NCI-H524 treated with DMSO at 0.1 percent for 48 hours (cell line): ENCODE data around the gene KRT14.
"Not testable (repeated sequence)": the region's sequence is repeated elsewhere in the genome, so short reads cannot be mapped to it uniquely, and the experiment has no call there.

Experiments
- DNase-seq: peaks from one replicate; lab custom pipeline; 2025; lab: John Stamatoyannopoulos, UW

KRT14 gene

GRCh38 chr17:41586863-41587495 is at the start of gene KRT14:
KRT14 (minus strand) TSS chr17:41586895; CDS start chr17:41586834, 61 bp downstream.
- DNase-seq = no peak

GRCh38 chr17:41635121-41636097 is 48.7 kb upstream of the KRT14 start:
- no peak for DNase-seq

- no peak for DNase-seq
Observed at GRCh38 chr17:41634639-41635038, 47.9 kb upstream of the KRT14 start.

GRCh38 chr17:41633556-41634199 is 47.0 kb upstream of the KRT14 start:
- DNase-seq = no peak

GRCh38 chr17:41632482-41633105 is 45.9 kb upstream of the KRT14 start:
- DNase-seq = no peak

GRCh38 chr17:41631898-41632285 is 45.2 kb upstream of the KRT14 start:
- no peak for DNase-seq

GRCh38 chr17:41631025-41631897 is 44.6 kb upstream of the KRT14 start:
- DNase-seq = no peak

- DNase-seq = no peak
Observed at GRCh38 chr17:41629826-41630670, 43.4 kb upstream of the KRT14 start.

- no peak for DNase-seq
Observed at GRCh38 chr17:41629316-41629715, 42.6 kb upstream of the KRT14 start.

GRCh38 chr17:41628621-41629255 is 42.0 kb upstream of the KRT14 start:
- DNase-seq = not testable (repeated sequence)

GRCh38 chr17:41628073-41628370 is 41.3 kb upstream of the KRT14 start:
- DNase-seq = not testable (repeated sequence)

GRCh38 chr17:41627316-41628072 is 40.8 kb upstream of the KRT14 start:
- DNase-seq = no peak

GRCh38 chr17:41626914-41627295 is 40.2 kb upstream of the KRT14 start:
- not testable (repeated sequence) for DNase-seq

GRCh38 chr17:41626028-41626913 is 39.6 kb upstream of the KRT14 start:
- not testable (repeated sequence) for DNase-seq

- DNase-seq = no peak
Observed at GRCh38 chr17:41625602-41626001, 38.9 kb upstream of the KRT14 start.

GRCh38 chr17:41624208-41625101 is 37.8 kb upstream of the KRT14 start, which contains the start of gene KRT17:
KRT17 (minus strand) TSS chr17:41624575; CDS start chr17:41624509, 66 bp downstream.
- no peak for DNase-seq
